ENCODE data around the gene LTBP3.

Gene LTBP3

GRCh38 chr11:65583589-65583988, 25.4 kb upstream of the LTBP3 start:
- TF ChIP-seq CTCF (IDR thresholded peaks at IDR 0.05; ENCODE audit: insufficient read depth, low read length, missing control alignments), result no peak
- ChIA-PET CTCF (interaction anchor here (6.1 to 6.8 kb wide), 2 partner anchors 10 to 12 kb away, joined by 35 to 60 read pairs; partner anchors contain the start of genes FAM89B and ZNRD2), POLR2A (interaction anchor here (1.1 kb wide), 1 partner anchor 24 kb away, joined by 4 read pairs; no protein-coding TSS in a partner anchor)
- H3K4me3 ChIP-seq (ENCODE audit: low read depth, low read length), result no peak overlapping the region
- no peak for DNase-seq (ENCODE audit: low read depth, low spot score)

- H3K4me3 ChIP-seq (ENCODE audit: low read depth, low read length), result no peak overlapping the region
- ChIA-PET CTCF (interaction anchor here (0.9 to 6.8 kb wide), 3 partner anchors 8 to 12 kb away, joined by 3 to 60 read pairs (median 4); no protein-coding TSS in a partner anchor), POLR2A (no interaction called here)
- TF ChIP-seq CTCF (IDR thresholded peaks at IDR 0.05; ENCODE audit: insufficient read depth, low read length, missing control alignments), result no peak
- no peak for DNase-seq (ENCODE audit: low read depth, low spot score)
Measured at GRCh38 chr11:65581928-65582327, 23.8 kb upstream of the LTBP3 start.

GRCh38 chr11:65580756-65581155, 22.6 kb upstream of the LTBP3 start:
- CTCF ChIA-PET, result interaction anchor here (1.3 to 6.8 kb wide), 3 partner anchors 9 to 13 kb away, joined by 3 to 60 read pairs (median 4); no protein-coding TSS in a partner anchor
- POLR2A ChIA-PET, result no interaction called here
- no peak for DNase-seq (ENCODE audit: low read depth, low spot score)
- H3K4me3 ChIP-seq (ENCODE audit: low read depth, low read length), result no peak overlapping the region
- no peak for TF ChIP-seq CTCF (IDR thresholded peaks at IDR 0.05; ENCODE audit: insufficient read depth, low read length, missing control alignments)

GRCh38 chr11:65580031-65580692, 22.0 kb upstream of the LTBP3 start:
- DNase-seq (ENCODE audit: low read depth, low spot score), result no peak
- H3K4me3 ChIP-seq (ENCODE audit: low read depth, low read length), result no peak overlapping the region
- no peak for TF ChIP-seq CTCF (IDR thresholded peaks at IDR 0.05; ENCODE audit: insufficient read depth, low read length, missing control alignments)
- CTCF ChIA-PET, result interaction anchor here (1.3 to 6.8 kb wide), 2 partner anchors 10 to 14 kb away, joined by 3 to 60 read pairs; no protein-coding TSS in a partner anchor
- POLR2A ChIA-PET, result no interaction called here

GRCh38 chr11:65579291-65579690, 21.1 kb upstream of the LTBP3 start:
- POLR2A ChIA-PET, result no interaction called here
- H3K4me3 ChIP-seq (ENCODE audit: low read depth, low read length), result no peak overlapping the region
- CTCF ChIA-PET, result interaction anchor here (0.7 to 5.3 kb wide), 3 partner anchors 8 to 38 kb away, joined by 5 to 60 read pairs (median 34); partner anchors contain the start of gene KCNK7
- no peak for DNase-seq (ENCODE audit: low read depth, low spot score)
- TF ChIP-seq CTCF (IDR thresholded peaks at IDR 0.05; ENCODE audit: insufficient read depth, low read length, missing control alignments), result no peak

- DNase-seq (ENCODE audit: low read depth, low spot score), result no peak
- TF ChIP-seq CTCF (IDR thresholded peaks at IDR 0.05; ENCODE audit: insufficient read depth, low read length, missing control alignments), result no peak
- no peak overlapping the region for H3K4me3 ChIP-seq (ENCODE audit: low read depth, low read length)
- POLR2A ChIA-PET, result interaction anchor here (0.5 to 0.8 kb wide), 2 partner anchors 17 to 60 kb away, joined by 3 to 4 read pairs; partner anchors contain the start of gene KCNK7
- CTCF ChIA-PET, result interaction anchor here (0.7 to 5.3 kb wide), 3 partner anchors 9 to 37 kb away, joined by 5 to 60 read pairs (median 34); partner anchors contain the start of gene KCNK7
Measured at GRCh38 chr11:65578667-65579066, 20.5 kb upstream of the LTBP3 start.
